ENCODE data around the gene DDX6.
"Not testable (repeated sequence)": the region's sequence is repeated elsewhere in the genome, so short reads cannot be mapped to it uniquely, and the experiment has no call there.

The DDX6 gene

GRCh38 chr11:118735203-118735602, 55.8 kb downstream of the DDX6 start:
- DNase-seq: no peak

GRCh38 chr11:118734031-118734430, 56.9 kb downstream of the DDX6 start:
- DNase-seq: no peak

GRCh38 chr11:118729753-118730152, 61.2 kb downstream of the DDX6 start:
- not testable (repeated sequence) for DNase-seq

- DNase-seq: not testable (repeated sequence)
These were observed 62.9 kb downstream of the DDX6 start for GRCh38 chr11:118728112-118728511.

- DNase-seq: not testable (repeated sequence)
These were observed 63.3 kb downstream of the DDX6 start for GRCh38 chr11:118727721-118728066.

DNA sequence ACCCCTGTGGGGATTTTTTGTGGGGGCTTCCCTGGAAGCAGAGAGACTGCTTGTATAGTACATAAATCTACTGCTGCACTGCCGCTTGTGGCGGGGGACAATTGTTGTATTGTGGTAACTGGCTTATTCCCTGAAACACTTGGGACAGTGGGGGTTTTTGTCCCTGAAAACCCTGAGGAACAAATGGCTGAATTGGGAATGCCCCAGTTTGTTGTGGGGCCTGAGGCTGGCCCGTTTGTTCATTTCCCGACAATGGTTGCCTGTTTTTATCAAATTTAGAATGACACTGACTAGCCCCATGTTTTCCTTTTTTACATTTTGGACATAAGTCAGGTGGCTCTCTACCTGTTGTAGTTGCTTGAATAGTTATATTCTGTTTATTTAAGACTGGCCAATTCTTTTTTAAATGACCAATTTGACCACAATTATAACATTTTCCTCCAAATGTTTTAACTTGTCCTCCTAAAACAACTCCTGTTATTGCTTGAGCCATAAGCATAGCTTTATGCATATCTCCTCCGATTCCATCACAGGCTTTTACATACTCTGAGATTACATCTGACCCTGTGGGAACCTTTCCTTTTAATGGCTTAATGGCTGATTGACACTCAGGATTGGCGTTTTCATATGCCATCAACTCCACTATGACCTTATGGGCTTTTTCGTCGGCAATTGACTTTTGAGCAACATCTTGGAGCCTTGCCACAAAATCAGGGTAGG, 63.8 kb downstream of the DDX6 start:
- not testable (repeated sequence) for DNase-seq

DNA sequence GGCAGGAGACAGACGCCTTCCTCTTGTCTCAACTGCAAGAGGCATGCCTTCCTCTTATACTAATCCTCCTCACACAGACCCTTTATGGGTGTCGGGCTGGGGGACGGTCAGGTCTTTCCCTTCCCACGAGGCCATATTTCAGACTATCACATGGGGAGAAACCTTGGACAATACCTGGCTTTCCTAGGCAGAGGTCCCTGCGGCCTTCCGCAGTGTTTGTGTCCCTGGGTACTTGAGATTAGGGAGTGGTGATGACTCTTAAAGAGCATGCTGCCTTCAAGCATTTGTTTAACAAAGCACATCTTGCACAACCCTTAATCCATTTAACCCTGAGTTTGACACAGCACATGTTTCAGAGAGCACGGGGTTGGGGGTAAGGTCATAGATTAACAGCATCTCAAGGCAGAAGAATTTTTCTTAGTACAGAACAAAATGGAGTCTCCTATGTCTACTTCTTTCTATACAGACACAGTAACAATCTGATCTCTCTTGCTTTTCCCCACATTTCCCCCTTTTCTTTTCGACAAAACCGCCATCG, 69.4 kb downstream of the DDX6 start:
- DNase-seq: not testable (repeated sequence)

- not testable (repeated sequence) for DNase-seq
These were observed 70.2 kb downstream of the DDX6 start for GRCh38 chr11:118720740-118721139.

GRCh38 chr11:118720078-118720477, 70.9 kb downstream of the DDX6 start:
- DNase-seq: not testable (repeated sequence)

DNA sequence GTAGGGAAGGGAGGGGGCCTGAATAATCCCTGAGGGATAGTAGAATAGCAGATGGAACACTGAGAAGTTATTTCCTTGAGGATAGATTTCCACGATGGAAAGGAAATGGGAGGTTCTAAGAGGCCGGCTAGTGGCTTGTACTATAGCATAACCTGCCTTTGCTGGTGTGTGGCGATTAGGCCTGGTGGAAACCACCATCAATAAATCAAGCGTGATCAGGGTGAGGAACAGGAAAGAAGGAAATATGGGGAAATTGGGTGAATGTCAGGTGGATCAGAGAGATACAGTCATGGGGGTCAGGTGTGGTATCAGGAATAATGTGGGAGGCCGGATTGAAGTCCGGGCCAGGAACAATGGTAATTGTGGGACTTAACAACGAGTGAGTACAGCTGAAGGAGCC, 72.4 kb downstream of the DDX6 start:
- not testable (repeated sequence) for DNase-seq

DNA sequence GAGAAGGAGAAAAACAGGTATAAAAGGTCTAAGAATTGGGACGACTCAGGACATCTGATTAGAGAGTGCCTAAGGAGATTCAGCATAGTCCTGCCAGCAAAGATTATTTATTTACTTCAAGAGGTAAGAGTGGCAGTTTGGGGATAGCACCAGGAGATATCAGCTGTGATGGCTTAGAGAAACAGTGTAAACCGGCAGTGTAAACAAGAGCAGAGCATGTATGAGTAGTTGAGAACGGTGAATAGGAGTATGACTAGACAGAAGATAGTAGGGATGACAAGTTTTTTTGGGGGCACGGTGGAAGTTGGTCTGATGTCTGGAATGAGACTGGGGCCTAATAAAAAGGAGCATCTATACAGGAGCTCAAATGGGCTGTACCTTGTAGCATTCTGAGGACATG, 73.2 kb downstream of the DDX6 start:
- not testable (repeated sequence) for DNase-seq

- not testable (repeated sequence) for DNase-seq
These were observed 73.7 kb downstream of the DDX6 start for GRCh38 chr11:118717221-118717620.

GRCh38 chr11:118715837-118716260, 75.1 kb downstream of the DDX6 start:
- DNase-seq: no peak

- DNase-seq: no peak
These were observed 75.6 kb downstream of the DDX6 start for GRCh38 chr11:118715245-118715831.

GRCh38 chr11:118714816-118715215, 76.1 kb downstream of the DDX6 start:
- DNase-seq: no peak

GRCh38 chr11:118714416-118714815, 76.5 kb downstream of the DDX6 start:
- not testable (repeated sequence) for DNase-seq

- DNase-seq: no peak
These were observed 82.7 kb downstream of the DDX6 start for GRCh38 chr11:118708296-118708695.

DNA sequence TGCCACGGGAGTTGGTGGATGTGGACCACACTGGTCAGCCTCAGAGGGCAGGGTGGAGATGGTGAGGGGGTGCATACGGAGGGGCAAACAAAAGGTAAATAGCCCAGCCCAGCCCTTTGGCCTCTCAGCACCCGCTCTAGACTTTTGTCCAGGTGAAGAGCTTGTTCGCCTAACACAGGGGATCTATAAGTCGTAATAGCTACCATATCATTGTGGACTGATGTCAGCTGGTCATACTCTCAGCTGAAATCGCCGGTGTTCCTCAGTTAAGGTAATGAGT, 84.5 kb downstream of the DDX6 start:
- no peak for DNase-seq

DNA sequence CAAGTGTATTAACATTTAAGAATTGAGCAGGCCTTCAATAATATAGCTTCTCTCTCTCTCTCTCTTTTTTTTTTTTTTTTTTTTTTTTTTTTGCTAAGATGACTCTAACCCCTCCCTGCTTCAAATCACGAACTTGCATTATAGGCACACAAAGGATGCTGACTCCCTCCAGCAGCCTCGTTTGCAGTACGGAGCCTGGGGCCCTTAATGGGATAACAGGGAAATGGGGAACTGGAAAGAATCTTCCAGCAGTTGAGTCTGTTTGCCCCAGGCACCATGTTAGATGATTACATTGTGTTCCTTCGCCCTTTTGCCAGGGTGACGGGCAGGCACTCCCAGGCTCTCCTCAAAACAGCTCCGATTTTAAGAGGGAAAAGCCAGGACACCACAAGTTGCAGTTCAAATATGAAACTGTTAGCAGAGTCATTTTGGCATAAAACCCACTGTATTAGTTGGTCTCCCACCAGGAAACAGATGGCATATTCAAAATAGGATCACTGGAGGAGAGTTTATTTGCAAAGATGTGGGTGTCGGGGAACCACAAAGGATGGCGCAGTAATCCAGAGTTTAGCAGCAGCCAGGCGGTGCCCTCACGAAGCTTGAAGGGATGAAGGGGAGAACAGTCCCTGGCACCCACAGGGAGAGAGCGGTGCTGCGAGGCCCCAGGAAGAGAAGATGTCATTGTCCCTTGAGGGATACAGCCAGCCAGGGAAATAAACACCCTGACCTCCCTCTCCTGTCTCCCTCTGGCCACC, 85.0 kb downstream of the DDX6 start:
- no peak for DNase-seq

GRCh38 chr11:118705111-118705741, 85.7 kb downstream of the DDX6 start:
- DNase-seq: no peak

DNA sequence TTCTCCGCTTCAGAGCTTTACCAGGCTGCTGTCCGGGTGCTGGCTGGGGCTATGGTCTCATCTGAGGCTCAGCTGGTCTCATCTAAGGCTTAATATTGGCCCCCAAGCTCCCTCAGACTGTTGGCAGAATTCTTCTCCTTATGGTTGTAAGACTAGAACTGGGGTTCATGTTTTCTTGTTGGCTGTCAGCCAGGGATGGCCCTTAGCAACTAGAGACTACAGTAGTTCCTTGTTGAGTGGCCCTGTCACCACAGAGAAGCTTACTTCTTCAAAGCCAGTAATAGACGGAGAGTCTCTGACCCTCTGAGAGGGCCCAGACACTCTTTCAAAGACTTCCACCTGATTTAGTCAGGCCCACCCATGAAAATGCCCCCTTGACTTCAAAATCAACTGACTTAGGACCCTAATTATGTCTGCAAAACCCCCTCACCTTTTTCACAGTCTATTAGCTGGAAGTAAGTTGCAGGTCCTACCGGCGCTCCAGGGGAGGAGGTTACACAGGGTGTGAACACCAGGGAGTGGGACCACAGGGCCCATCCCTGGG, 87.3 kb downstream of the DDX6 start:
- DNase-seq: no peak

DNA sequence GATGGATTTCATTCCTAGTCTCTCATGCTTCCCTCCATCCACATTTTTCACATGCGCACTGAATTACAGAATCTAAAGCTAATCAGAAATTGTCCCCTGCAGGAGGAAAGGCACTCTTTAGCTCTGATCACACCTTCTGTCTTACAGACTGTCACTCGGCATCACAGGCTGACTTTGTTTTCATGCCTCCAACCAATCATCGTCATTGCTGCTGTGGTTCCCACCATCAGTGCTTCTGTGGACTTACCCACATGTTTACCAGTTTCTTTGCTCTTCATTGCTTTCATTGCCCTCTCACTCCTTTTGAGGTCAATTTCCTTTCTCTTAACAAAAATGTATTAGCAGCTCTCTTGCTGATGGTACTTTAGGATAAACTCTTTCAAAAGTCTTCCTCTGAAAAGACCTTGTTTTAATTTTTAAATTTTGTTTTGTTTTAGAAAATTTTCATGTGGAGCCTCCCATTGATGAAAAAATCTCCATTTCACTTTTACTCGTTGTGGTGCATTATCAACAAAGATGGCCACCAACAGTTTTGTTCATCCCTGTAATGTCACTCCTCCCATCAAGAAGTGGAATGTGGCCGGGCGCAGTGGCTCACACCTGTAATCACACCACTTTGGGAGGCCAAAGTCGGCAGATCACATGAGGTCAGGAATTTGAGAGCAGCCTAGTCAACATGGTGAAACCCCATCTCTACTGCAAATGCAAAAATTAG, 91.3 kb downstream of the DDX6 start:
- no peak for DNase-seq

All from activated CD4-positive, CD25-positive, alpha-beta regulatory T cell treated with anti-CD3 and anti-CD28 coated beads, Interleukin-2, amount 50 U/mL, for 72 hours (primary cell).